Activated CD8-positive, alpha-beta memory T cell treated with anti-CD3 and anti-CD28 coated beads for 4 hours (primary cell): ENCODE measurements around the gene PARN.
A peak's percentile ranks its signal among the peaks of the same experiment; 100 is the strongest.

ENCODE experiments used
- DNase-seq, 2 donors: peaks; one replicate each; pipeline ENCODE4 v3.0.0-alpha.2; 2020; ENCODE audit warnings: low read depth in 2 of 2

PARN gene

GRCh38 chr16:14529010-14529669, 100.9 kb downstream of the PARN start:
- peak in 1 of 2 donors; percentile 16 for DNase-seq

- no peak for DNase-seq
Observed at GRCh38 chr16:14528306-14528705, 101.8 kb downstream of the PARN start.

- DNase-seq = no peak
Observed at GRCh38 chr16:14527411-14528044, 102.5 kb downstream of the PARN start.

GRCh38 chr16:14525596-14525995, 104.5 kb downstream of the PARN start:
- no peak for DNase-seq

GRCh38 chr16:14524979-14525378, 105.1 kb downstream of the PARN start:
- DNase-seq = no peak

GRCh38 chr16:14523632-14524031, 106.4 kb downstream of the PARN start:
- DNase-seq = no peak

GRCh38 chr16:14522671-14523070, 107.4 kb downstream of the PARN start:
- DNase-seq = no peak

- DNase-seq = no peak
Observed at GRCh38 chr16:14520753-14521152, 109.3 kb downstream of the PARN start.

- DNase-seq = no peak
Observed at GRCh38 chr16:14514967-14515366, 115.1 kb downstream of the PARN start.

GRCh38 chr16:14513389-14514107, 116.5 kb downstream of the PARN start:
- no peak for DNase-seq

GRCh38 chr16:14511800-14512135, 118.3 kb downstream of the PARN start:
- DNase-seq = no peak

GRCh38 chr16:14510939-14511799, 118.9 kb downstream of the PARN start:
- no peak for DNase-seq

GRCh38 chr16:14510581-14510938, 119.5 kb downstream of the PARN start:
- DNase-seq = no peak

- no peak for DNase-seq
Observed at GRCh38 chr16:14509675-14510132, 120.4 kb downstream of the PARN start.

- DNase-seq = no peak
Observed at GRCh38 chr16:14509055-14509454, 121.0 kb downstream of the PARN start.

- no peak for DNase-seq
Observed at GRCh38 chr16:14505846-14506245, 124.2 kb downstream of the PARN start.

GRCh38 chr16:14502932-14503741, 126.9 kb downstream of the PARN start:
- DNase-seq = no peak

GRCh38 chr16:14502256-14502875, 127.7 kb downstream of the PARN start:
- no peak for DNase-seq

- DNase-seq = no peak
Observed at GRCh38 chr16:14501331-14502255, 128.5 kb downstream of the PARN start.

- no peak for DNase-seq
Observed at GRCh38 chr16:14500791-14501190, 129.3 kb downstream of the PARN start.
